Keratinocyte (primary cell): ENCODE measurements around the gene RBMS3. TPM values are rescaled to one million over a fixed set of nuclear protein-coding genes. Genes with fewer than 3 reads are reported as not detected.
A peak's percentile ranks its signal among the peaks of the same experiment; 100 is the strongest.

Experiments used
- DNase-seq: peaks from one replicate; pipeline ENCODE4 v3.0.0-alpha.2; 2011; ENCODE audit warnings: low read depth, missing footprints, low spot score
- FAIRE-seq: peaks from 2 replicates; lab custom pipeline; 2011; peaks lifted over from hg19 to GRCh38; lab: Jason Lieb, UNC
- H2AFZ ChIP-seq: 2 replicates; pipeline ENCODE4 v1.6.0; 2012; ENCODE audit warnings: low read length, control low read depth, inconsistent platforms; ENCODE audit not compliant: control insufficient read depth
- H3K27ac ChIP-seq: 2 replicates; pipeline ENCODE4 v1.5.1; 2011; ENCODE audit warnings: low read length; ENCODE audit not compliant: control insufficient read depth, insufficient read depth
- H3K27me3 ChIP-seq: 3 replicates; pipeline ENCODE4 v1.6.0; 2011; ENCODE audit warnings: low read length; ENCODE audit not compliant: control insufficient read depth, insufficient read depth; ENCODE audit errors: extremely low read depth
- H3K36me3 ChIP-seq, 2 experiments: 2 replicates in 1 of 2; 3 replicates in 1 of 2; pipeline ENCODE4 v1.5.1; 2011; ENCODE audit warnings: low read length in 2 of 2, mild to moderate bottlenecking in 1 of 2; ENCODE audit not compliant: control insufficient read depth in 2 of 2, insufficient read depth in 2 of 2; ENCODE audit errors: extremely low read depth in 1 of 2
- H3K4me1 ChIP-seq: 3 replicates; pipeline ENCODE4 v1.5.1; 2011; ENCODE audit warnings: low read length; ENCODE audit not compliant: control insufficient read depth, insufficient read depth; ENCODE audit errors: extremely low read depth
- H3K4me2 ChIP-seq: 3 replicates; pipeline ENCODE4 v1.6.0; 2011; ENCODE audit warnings: low read depth, low read length; ENCODE audit not compliant: control insufficient read depth, insufficient read depth; ENCODE audit errors: extremely low read depth
- H3K4me3 ChIP-seq, 3 experiments: fragments of 200-600 bp in 1 of 3; sonication (generic) in 1 of 3; 2 replicates in 2 of 3; 3 replicates in 1 of 3; pipeline ENCODE4 v1.5.1; 2011 to 2016; ENCODE audit warnings: low read length in 3 of 3, mild to moderate bottlenecking in 3 of 3, control low read depth in 2 of 3, inconsistent platforms in 1 of 3, low read depth in 1 of 3, mixed read lengths in 1 of 3, mixed run types in 1 of 3, moderate library complexity in 1 of 3; ENCODE audit not compliant: control insufficient read depth in 2 of 3, insufficient read depth in 2 of 3; ENCODE audit errors: extremely low read depth in 1 of 3
- H3K79me2 ChIP-seq: 2 replicates; pipeline ENCODE4 v1.6.0; 2012; ENCODE audit warnings: low read length; ENCODE audit not compliant: control insufficient read depth, insufficient read depth
- H3K9ac ChIP-seq: 3 replicates; pipeline ENCODE4 v1.6.0; 2011; ENCODE audit warnings: low read length; ENCODE audit not compliant: control insufficient read depth, insufficient read depth; ENCODE audit errors: extremely low read depth
- H3K9me1 ChIP-seq: 3 replicates; pipeline ENCODE4 v1.6.0; 2011; ENCODE audit warnings: low read length; ENCODE audit not compliant: control insufficient read depth, insufficient read depth; ENCODE audit errors: extremely low read depth
- H3K9me3 ChIP-seq: 2 replicates; pipeline ENCODE4 v1.5.1; 2012; ENCODE audit warnings: low read depth, low read length; ENCODE audit not compliant: control insufficient read depth
- H4K20me1 ChIP-seq: 3 replicates; pipeline ENCODE4 v1.6.0; 2011; ENCODE audit warnings: low read length; ENCODE audit not compliant: control insufficient read depth, insufficient read depth; ENCODE audit errors: extremely low read depth
- EZH2 ChIP-seq: IDR thresholded peaks from one replicate; pipeline ENCODE4 v1.6.1; 2012; ENCODE audit warnings: inconsistent platforms, mild to moderate bottlenecking, low read length, moderate library complexity
- dilution Hi-C: fragments of 300-500 bp; cut with MboI; formaldehyde crosslinking; loops from one replicate; pipeline ENCODE4 v1.7.0; 2020; ENCODE audit warnings: low sequenced_read_pairs; ENCODE audit not compliant: extremely low pct_ligation_motif_present
- polyA plus RNA-seq, 5 experiments: library from polyadenylated mRNA; depleted of rRNA in 3 of 5; stranded (reverse) in 3 of 5; stranded (forward) in 1 of 5; unstranded in 1 of 5; fragments of >200 nt; gene quantifications; 1 replicate in 1 of 5; 2 replicates in 3 of 5; 3 replicates in 1 of 5; pipeline versions ENCODE4 v1.2.1 to v1.2.3, GENCODE V29; 2011 to 2012; ENCODE audit warnings: missing spikeins in 2 of 5, low read depth in 1 of 5, low replicate concordance in 1 of 5
- TF ChIP-seq, protein P1 (sequence below), 3 experiments: IDR thresholded peaks in 1 of 3; conservative IDR thresholded peaks in 1 of 3; optimal IDR thresholded peaks in 1 of 3; 2 replicates in 2 of 3; 3 replicates in 1 of 3; pipeline versions ENCODE3 to v1.5.1; 2011; ENCODE audit warnings: low read length in 3 of 3, mild to moderate bottlenecking in 3 of 3, moderate library complexity in 2 of 3, control low read depth in 1 of 3, inconsistent platforms in 1 of 3; ENCODE audit not compliant: insufficient read depth in 2 of 3; ENCODE audit errors: extremely low read depth in 1 of 3

RBMS3 gene
- polyA plus RNA-seq, 1 donor (not counting 4 experiments of a cell fraction or from before 2014, with no cell fraction given): 2.3 TPM

- Histone ChIP-seq H3K4me1 (no peaks in the 10 kb centered on the region), H3K4me3 (no peak overlapping the region), H3K27me3 (no peaks in the 10 kb centered on the region), H3K36me3 (no peaks in the 10 kb centered on the region), H3K9me1 (no peaks in the 10 kb centered on the region), H2AFZ (no peak overlapping the region), H3K9me3 (no peaks in the 10 kb centered on the region), H3K4me2 (no peak overlapping the region), H3K79me2 (no peaks in the 10 kb centered on the region), H3K9ac (no peak overlapping the region), H4K20me1 (no peaks in the 10 kb centered on the region), H3K27ac (no peak overlapping the region)
- no peak for FAIRE-seq
- dilution Hi-C loops: no loop called here
- no peak for TF ChIP-seq EZH2
- TF ChIP-seq, protein P1, sequence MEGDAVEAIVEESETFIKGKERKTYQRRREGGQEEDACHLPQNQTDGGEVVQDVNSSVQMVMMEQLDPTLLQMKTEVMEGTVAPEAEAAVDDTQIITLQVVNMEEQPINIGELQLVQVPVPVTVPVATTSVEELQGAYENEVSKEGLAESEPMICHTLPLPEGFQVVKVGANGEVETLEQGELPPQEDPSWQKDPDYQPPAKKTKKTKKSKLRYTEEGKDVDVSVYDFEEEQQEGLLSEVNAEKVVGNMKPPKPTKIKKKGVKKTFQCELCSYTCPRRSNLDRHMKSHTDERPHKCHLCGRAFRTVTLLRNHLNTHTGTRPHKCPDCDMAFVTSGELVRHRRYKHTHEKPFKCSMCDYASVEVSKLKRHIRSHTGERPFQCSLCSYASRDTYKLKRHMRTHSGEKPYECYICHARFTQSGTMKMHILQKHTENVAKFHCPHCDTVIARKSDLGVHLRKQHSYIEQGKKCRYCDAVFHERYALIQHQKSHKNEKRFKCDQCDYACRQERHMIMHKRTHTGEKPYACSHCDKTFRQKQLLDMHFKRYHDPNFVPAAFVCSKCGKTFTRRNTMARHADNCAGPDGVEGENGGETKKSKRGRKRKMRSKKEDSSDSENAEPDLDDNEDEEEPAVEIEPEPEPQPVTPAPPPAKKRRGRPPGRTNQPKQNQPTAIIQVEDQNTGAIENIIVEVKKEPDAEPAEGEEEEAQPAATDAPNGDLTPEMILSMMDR (optimal IDR thresholded peaks at IDR 0.05 in 1 of 3, IDR thresholded peaks at IDR 0.05 in 1 of 3, conservative IDR thresholded peaks at IDR 0.05 in 1 of 3; ENCODE audit: extremely low read depth in 1 of 3, insufficient read depth in 2 of 3, low read length in 3 of 3): no peak
- peak; percentile 30 for DNase-seq
Measured at GRCh38 chr3:29922992-29923746, 642.3 kb downstream of the RBMS3 start.

GRCh38 chr3:29924783-29925561 lies 644.1 kb downstream of the RBMS3 start:
- Histone ChIP-seq H3K79me2 (no peaks in the 10 kb centered on the region), H3K9ac (no peak overlapping the region), H3K27ac (no peak overlapping the region), H2AFZ (no peak overlapping the region), H3K9me3 (no peaks in the 10 kb centered on the region), H3K36me3 (no peaks in the 10 kb centered on the region), H3K9me1 (no peaks in the 10 kb centered on the region), H3K4me1 (no peaks in the 10 kb centered on the region), H3K27me3 (no peaks in the 10 kb centered on the region), H3K4me2 (no peak overlapping the region), H4K20me1 (no peaks in the 10 kb centered on the region), H3K4me3 (no peak overlapping the region)
- dilution Hi-C loops: no loop called here
- FAIRE-seq (no peak), DNase-seq (no peak)
- TF ChIP-seq EZH2: no peak
- TF ChIP-seq, protein P1 (optimal IDR thresholded peaks at IDR 0.05 in 1 of 3, IDR thresholded peaks at IDR 0.05 in 1 of 3, conservative IDR thresholded peaks at IDR 0.05 in 1 of 3; ENCODE audit: extremely low read depth in 1 of 3, insufficient read depth in 2 of 3, low read length in 3 of 3): no peak
